ENCODE measurements around the gene PPM1H.

PPM1H gene

GRCh38 chr12:62598846-62599245 is 336.1 kb downstream of the PPM1H start:
- no peak for TF ChIP-seq CTCF (IDR thresholded peaks at IDR 0.05; ENCODE audit: extremely low read depth, missing control alignments)
- DNase-seq (ENCODE audit: low spot score) = no peak

- TF ChIP-seq CTCF (IDR thresholded peaks at IDR 0.05; ENCODE audit: extremely low read depth, missing control alignments) = no peak
- no peak for DNase-seq (ENCODE audit: low spot score)
Measured at GRCh38 chr12:62597253-62597652, 337.7 kb downstream of the PPM1H start.

Measured in GM20000 (cell line).